ENCODE results near the gene H2BK1. TPM values are rescaled to one million over a fixed set of nuclear protein-coding genes. Genes with fewer than 3 reads are reported as not detected.

Gene H2BK1
- total and polyA plus RNA-seq, 7 donors: not detected

GRCh38 chr7:151175793-151176311, 34.4 kb downstream of the H2BK1 start:
- TF ChIP-seq POLR2A (IDR thresholded peaks at IDR 0.05): no peak
- TF ChIP-seq POLR2AphosphoS5 (IDR thresholded peaks at IDR 0.05): no peak
- TF ChIP-seq, protein P1, sequence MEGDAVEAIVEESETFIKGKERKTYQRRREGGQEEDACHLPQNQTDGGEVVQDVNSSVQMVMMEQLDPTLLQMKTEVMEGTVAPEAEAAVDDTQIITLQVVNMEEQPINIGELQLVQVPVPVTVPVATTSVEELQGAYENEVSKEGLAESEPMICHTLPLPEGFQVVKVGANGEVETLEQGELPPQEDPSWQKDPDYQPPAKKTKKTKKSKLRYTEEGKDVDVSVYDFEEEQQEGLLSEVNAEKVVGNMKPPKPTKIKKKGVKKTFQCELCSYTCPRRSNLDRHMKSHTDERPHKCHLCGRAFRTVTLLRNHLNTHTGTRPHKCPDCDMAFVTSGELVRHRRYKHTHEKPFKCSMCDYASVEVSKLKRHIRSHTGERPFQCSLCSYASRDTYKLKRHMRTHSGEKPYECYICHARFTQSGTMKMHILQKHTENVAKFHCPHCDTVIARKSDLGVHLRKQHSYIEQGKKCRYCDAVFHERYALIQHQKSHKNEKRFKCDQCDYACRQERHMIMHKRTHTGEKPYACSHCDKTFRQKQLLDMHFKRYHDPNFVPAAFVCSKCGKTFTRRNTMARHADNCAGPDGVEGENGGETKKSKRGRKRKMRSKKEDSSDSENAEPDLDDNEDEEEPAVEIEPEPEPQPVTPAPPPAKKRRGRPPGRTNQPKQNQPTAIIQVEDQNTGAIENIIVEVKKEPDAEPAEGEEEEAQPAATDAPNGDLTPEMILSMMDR (IDR thresholded peaks at IDR 0.05): no peak
- no peak for TF ChIP-seq EP300 (IDR thresholded peaks at IDR 0.05)
- no peak overlapping the region for H3K4me3 ChIP-seq
- no peaks in the 10 kb centered on the region for H3K9me3 ChIP-seq
- WGBS, 2 donors: 64 to 77% methylated on average over 23 of the region's 23 CpGs
- peaks cover 0 to 5% (median 0%) of the 10 kb centered on the region in 4 donors for H3K4me1 ChIP-seq
- intact Hi-C loops (cut with DNase I): no loop called here
- no peaks in the 10 kb centered on the region for H3K36me3 ChIP-seq
- peaks cover 6 to 56% (median 26%) of the 10 kb centered on the region in 3 donors for H3K27me3 ChIP-seq
- no peak overlapping the region for H3K27ac ChIP-seq
- no peak for DNase-seq

GRCh38 chr7:151175047-151175792, 35.1 kb downstream of the H2BK1 start:
- H3K4me3 ChIP-seq: no peak overlapping the region
- no peak overlapping the region for H3K27ac ChIP-seq
- TF ChIP-seq POLR2AphosphoS5 (IDR thresholded peaks at IDR 0.05) (no peak), EP300 (IDR thresholded peaks at IDR 0.05) (no peak), POLR2A (IDR thresholded peaks at IDR 0.05) (no peak)
- TF ChIP-seq, protein P1 (IDR thresholded peaks at IDR 0.05): no peak
- H3K27me3 ChIP-seq: peaks cover 6 to 55% (median 26%) of the 10 kb centered on the region in 3 donors
- no peaks in the 10 kb centered on the region for H3K9me3 ChIP-seq
- WGBS, 2 donors: 82 to 83% methylated on average over 16 of the region's 16 CpGs
- intact Hi-C loops (cut with DNase I): no loop called here
- peaks cover 0 to 5% (median 0%) of the 10 kb centered on the region in 4 donors for H3K4me1 ChIP-seq
- H3K36me3 ChIP-seq: no peaks in the 10 kb centered on the region
- DNase-seq: no peak

DNA sequence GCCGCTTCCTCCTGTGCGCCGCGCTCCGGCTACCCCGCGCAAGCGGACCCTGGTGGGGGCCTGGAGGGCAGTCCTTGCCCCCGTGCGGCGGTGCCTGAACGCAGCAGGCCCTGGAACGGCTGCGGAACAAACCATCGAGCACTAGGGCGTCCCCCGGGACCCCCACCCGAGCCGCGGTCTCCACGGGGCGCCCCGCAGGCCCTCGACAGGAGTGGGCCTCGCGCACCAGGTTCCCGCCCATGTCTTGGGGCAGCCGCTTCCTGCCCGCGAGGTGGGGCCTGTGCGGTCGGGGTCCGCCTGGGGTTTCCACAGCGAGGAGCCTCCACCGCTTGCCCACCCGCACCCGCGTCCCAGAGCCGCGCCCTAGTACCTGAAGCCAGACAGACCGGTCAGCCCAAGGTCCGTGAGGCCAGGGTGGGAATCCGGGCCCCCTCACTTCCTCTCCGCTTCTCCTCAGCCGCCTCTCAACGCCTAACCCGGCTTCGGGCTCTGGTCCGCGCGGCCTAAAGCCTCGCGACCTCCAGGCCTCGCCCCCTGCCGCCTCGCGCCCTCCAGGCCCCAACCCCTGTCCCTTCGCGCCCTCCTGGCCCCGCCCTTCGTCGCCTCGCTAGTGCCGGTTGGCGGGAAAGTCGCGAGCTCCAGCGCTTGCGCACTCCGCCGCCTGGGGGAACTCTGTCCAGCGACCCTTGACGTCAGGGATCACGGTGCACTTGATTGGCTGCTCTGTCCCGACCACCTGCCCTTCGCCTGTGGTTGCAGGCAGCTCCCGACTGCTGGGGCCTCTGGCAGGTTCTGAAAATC, 35.8 kb downstream of the H2BK1 start:
- intact Hi-C loops (cut with DNase I): loop anchor here (5.0 kb wide), 1 partner anchor 128 kb away; no protein-coding TSS in a partner anchor
- no peak overlapping the region for H3K27ac ChIP-seq
- H3K9me3 ChIP-seq: no peaks in the 10 kb centered on the region
- 65 to 75% methylated on average over 77 of the region's 77 CpGs for WGBS, 2 donors
- no peak for DNase-seq
- no peaks in the 10 kb centered on the region for H3K36me3 ChIP-seq
- peaks cover 6 to 55% (median 26%) of the 10 kb centered on the region in 3 donors for H3K27me3 ChIP-seq
- H3K4me3 ChIP-seq: no peak overlapping the region
- peaks cover 0 to 5% (median 0%) of the 10 kb centered on the region in 4 donors for H3K4me1 ChIP-seq
- TF ChIP-seq POLR2A (IDR thresholded peaks at IDR 0.05) (no peak), EP300 (IDR thresholded peaks at IDR 0.05) (no peak), POLR2AphosphoS5 (IDR thresholded peaks at IDR 0.05) (no peak)
- TF ChIP-seq, protein P1 (IDR thresholded peaks at IDR 0.05): no peak

DNA sequence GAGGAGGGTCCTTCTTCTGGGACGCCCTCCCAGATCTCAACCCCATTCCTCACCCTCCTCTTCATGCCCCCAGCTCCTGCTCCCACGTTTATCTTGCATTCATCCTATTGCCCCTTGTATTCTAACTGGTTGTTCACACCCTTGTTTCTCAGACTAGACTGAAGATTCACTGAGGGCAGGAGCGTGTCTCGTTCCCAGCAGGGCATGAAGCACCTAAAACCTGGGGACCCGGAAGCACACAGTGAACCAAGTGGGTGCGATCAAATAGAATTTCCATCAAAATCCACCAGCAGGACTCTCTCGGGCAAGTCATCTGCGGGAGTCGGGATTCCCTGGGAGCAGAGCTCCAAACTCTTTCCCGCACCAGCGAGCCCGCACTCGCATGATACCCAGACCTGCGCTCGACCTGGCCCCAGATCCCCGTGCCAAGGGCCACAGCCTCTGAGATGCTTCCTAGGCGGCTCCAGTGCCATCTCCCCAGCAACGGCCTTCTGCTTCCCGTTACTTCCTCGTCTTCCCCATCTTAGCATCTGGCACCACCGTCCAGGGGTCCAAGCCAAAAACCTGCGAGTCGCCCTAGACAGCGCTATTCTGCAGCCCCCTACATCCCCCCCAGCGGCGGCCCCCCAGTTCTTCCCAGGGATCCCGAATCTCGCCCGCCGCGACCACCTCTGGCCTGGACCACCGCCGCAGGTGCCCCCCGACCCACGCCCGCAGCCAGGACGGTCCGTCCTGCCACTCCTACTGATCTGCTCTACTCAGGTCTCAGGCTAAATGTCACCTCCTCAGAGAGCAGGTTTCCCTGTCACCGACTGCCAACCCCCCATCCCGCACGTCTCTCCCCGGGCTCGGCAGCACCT, 36.7 kb downstream of the H2BK1 start:
- 83 to 88% methylated on average over 43 of the region's 43 CpGs for WGBS, 2 donors
- no peak overlapping the region for H3K27ac ChIP-seq
- no peaks in the 10 kb centered on the region for H3K36me3 ChIP-seq
- no peak for TF ChIP-seq POLR2A (IDR thresholded peaks at IDR 0.05)
- TF ChIP-seq EP300 (IDR thresholded peaks at IDR 0.05): no peak
- TF ChIP-seq, protein P1 (IDR thresholded peaks at IDR 0.05): no peak
- TF ChIP-seq POLR2AphosphoS5 (IDR thresholded peaks at IDR 0.05): no peak
- H3K9me3 ChIP-seq: no peaks in the 10 kb centered on the region
- DNase-seq: no peak
- no peak overlapping the region for H3K4me3 ChIP-seq
- H3K4me1 ChIP-seq: peaks cover 0 to 5% (median 0%) of the 10 kb centered on the region in 4 donors
- peaks cover 6 to 55% (median 31%) of the 10 kb centered on the region in 3 donors for H3K27me3 ChIP-seq
- intact Hi-C loops (cut with DNase I): loop anchor here (5.0 kb wide), 1 partner anchor 129 kb away; no protein-coding TSS in a partner anchor

Data from sigmoid colon (tissue), 7 donors.